Stimulated activated naive CD8-positive, alpha-beta T cell treated with anti-CD3 and anti-CD28 coated beads, Interleukin-15, amount 100 ng/mL, for 72 hours (primary cell): ENCODE data around the gene SLC25A5.
"Not testable (repeated sequence)": the region's sequence is repeated elsewhere in the genome, so short reads cannot be mapped to it uniquely, and the experiment has no call there.

Experiments
- ATAC-seq: fragments of 150-1000 bp; cut with Tn5 transposase; 2 replicates; pipeline ENCODE4 v1.10.0; 2021; ENCODE audit warnings: mild to moderate bottlenecking, moderate library complexity
- DNase-seq, 2 donors: peaks; one replicate each; pipeline ENCODE4 v3.0.0; 2021 to 2022
- H3K27ac Mint-ChIP-seq, 2 donors: one replicate each; pipeline ENCODE4 v1.8.0; 2022; ENCODE audit warnings: mild to moderate bottlenecking in 2 of 2, mixed read lengths in 2 of 2, moderate library complexity in 2 of 2
- H3K27me3 Mint-ChIP-seq: one replicate; pipeline ENCODE4 v1.8.0; 2022; ENCODE audit warnings: mixed read lengths
- H3K4me1 Mint-ChIP-seq: one replicate; pipeline ENCODE4 v1.8.0; 2022; ENCODE audit warnings: mild to moderate bottlenecking, mixed read lengths
- H3K4me3 Mint-ChIP-seq, 2 donors: one replicate each; pipeline ENCODE4 v1.8.0; 2022; ENCODE audit warnings: mild to moderate bottlenecking in 2 of 2, mixed read lengths in 2 of 2, moderate library complexity in 1 of 2
- H3K9me3 Mint-ChIP-seq, 2 donors: one replicate each; pipeline ENCODE4 v1.8.0; 2022; ENCODE audit warnings: mixed read lengths in 2 of 2

The SLC25A5 gene

GRCh38 chrX:119467842-119468550 is at the start of gene SLC25A5:
Gene SLC25A5 (plus strand): TSS chrX:119468444. CDS start chrX:119468516, 72 bp downstream.
- Mint-ChIP-seq H3K4me3 (peak within 1 kb of the TSS; percentile 88 to 96), H3K27ac (peak within 1 kb of the TSS; percentile 93 to 99), H3K4me1 (peaks cover 27% of the 10 kb centered on the region), H3K27me3 (no peaks in the 10 kb centered on the region), H3K9me3 (no peaks in the 10 kb centered on the region)
- DNase-seq (peak; percentile 79 to 83), ATAC-seq (peak; percentile 93)

- Mint-ChIP-seq H3K4me1 (no peaks in the 10 kb centered on the region), H3K4me3 (no peak overlapping the region), H3K9me3 (no peaks in the 10 kb centered on the region), H3K27ac (no peak overlapping the region), H3K27me3 (no peaks in the 10 kb centered on the region)
- ATAC-seq (no peak), DNase-seq (no peak)
Measured at GRCh38 chrX:119419146-119419545, 49.1 kb upstream of the SLC25A5 start.

DNA sequence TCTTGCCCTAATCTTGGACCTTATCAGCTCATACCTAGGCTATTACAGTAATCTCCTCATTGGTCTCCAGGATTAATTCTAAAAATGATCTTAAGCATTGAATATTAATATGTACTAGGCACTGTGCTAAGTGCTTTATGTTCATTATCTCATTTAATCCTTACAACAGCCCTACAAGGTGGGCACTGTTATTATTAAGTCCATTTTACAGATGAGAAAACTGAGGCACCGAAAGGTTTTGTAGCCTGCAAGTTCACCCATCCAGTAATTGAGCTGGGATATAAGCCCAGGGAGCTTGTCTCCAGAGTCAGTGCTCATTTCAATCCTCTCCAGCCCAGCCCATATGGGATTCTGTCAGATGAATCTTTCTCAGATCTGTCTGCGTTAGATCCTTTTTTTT is 48.3 kb upstream of the SLC25A5 start:
- Mint-ChIP-seq H3K4me1 (no peaks in the 10 kb centered on the region), H3K27me3 (no peaks in the 10 kb centered on the region), H3K27ac (peak overlapping the region in 1 of 2 donors; percentile 16), H3K4me3 (no peak overlapping the region), H3K9me3 (no peaks in the 10 kb centered on the region)
- DNase-seq (no peak), ATAC-seq (no peak)

GRCh38 chrX:119421016-119421705 is 47.1 kb upstream of the SLC25A5 start:
- no peaks in the 10 kb centered on the region for H3K9me3 Mint-ChIP-seq
- no peaks in the 10 kb centered on the region for H3K27me3 Mint-ChIP-seq
- H3K27ac Mint-ChIP-seq: no peak overlapping the region
- H3K4me1 Mint-ChIP-seq: peaks cover 5% of the 10 kb centered on the region
- ATAC-seq (no peak), DNase-seq (no peak)
- no peak overlapping the region for H3K4me3 Mint-ChIP-seq

- no peak for DNase-seq
Measured at GRCh38 chrX:119423631-119424030, 44.6 kb upstream of the SLC25A5 start.

GRCh38 chrX:119424999-119425398 is 43.2 kb upstream of the SLC25A5 start:
- DNase-seq (no peak), ATAC-seq (no peak)
- Mint-ChIP-seq H3K27me3 (no peaks in the 10 kb centered on the region), H3K27ac (no peak overlapping the region), H3K4me1 (peaks cover 19% of the 10 kb centered on the region), H3K4me3 (no peak overlapping the region), H3K9me3 (no peaks in the 10 kb centered on the region)

More at GRCh38 chrX:119423631-119424030, 44.6 kb upstream of the SLC25A5 start:
- no peaks in the 10 kb centered on the region for H3K27me3 Mint-ChIP-seq
- H3K9me3 Mint-ChIP-seq: no peaks in the 10 kb centered on the region
- ATAC-seq: no peak
- H3K27ac Mint-ChIP-seq: no peak overlapping the region
- peaks cover 19% of the 10 kb centered on the region for H3K4me1 Mint-ChIP-seq
- no peak overlapping the region for H3K4me3 Mint-ChIP-seq

GRCh38 chrX:119427024-119427794 is 41.0 kb upstream of the SLC25A5 start:
- DNase-seq: peak; percentile 2 to 8
- H3K27ac Mint-ChIP-seq: peak overlapping the region in 1 of 2 donors; percentile 11
- no peaks in the 10 kb centered on the region for H3K27me3 Mint-ChIP-seq
- peaks cover 19% of the 10 kb centered on the region for H3K4me1 Mint-ChIP-seq
- no peaks in the 10 kb centered on the region for H3K9me3 Mint-ChIP-seq
- H3K4me3 Mint-ChIP-seq: no peak overlapping the region
- ATAC-seq: peak; percentile 60

- H3K4me1 Mint-ChIP-seq: peaks cover 19% of the 10 kb centered on the region
- H3K27ac Mint-ChIP-seq: peak overlapping the region in 1 of 2 donors; percentile 89
- no peak overlapping the region for H3K4me3 Mint-ChIP-seq
- no peaks in the 10 kb centered on the region for H3K9me3 Mint-ChIP-seq
- H3K27me3 Mint-ChIP-seq: no peaks in the 10 kb centered on the region
- no peak for ATAC-seq
- no peak for DNase-seq
Measured at GRCh38 chrX:119427795-119428185, 40.5 kb upstream of the SLC25A5 start.

DNA sequence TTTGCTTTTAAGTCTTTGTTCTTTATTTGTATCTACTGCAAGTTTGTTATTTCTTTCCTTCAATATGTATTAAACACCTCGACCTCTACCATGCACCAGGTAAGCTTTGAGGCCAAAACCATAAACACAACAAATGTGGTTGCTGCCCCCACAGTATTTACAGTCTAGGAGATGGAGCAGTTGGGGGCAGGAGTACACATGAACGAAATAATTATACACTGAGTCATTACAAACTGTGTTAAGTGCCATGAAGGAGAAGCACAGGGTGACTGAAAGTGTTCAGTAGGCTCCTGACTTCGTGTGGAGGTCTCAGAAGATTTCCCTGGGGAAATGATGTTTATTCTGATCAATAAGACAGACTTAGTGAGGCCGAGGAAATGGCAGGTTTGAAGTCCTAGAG is 38.8 kb upstream of the SLC25A5 start:
- Mint-ChIP-seq H3K27me3 (no peaks in the 10 kb centered on the region), H3K4me3 (no peak overlapping the region), H3K9me3 (no peaks in the 10 kb centered on the region), H3K4me1 (peaks cover 19% of the 10 kb centered on the region), H3K27ac (no peak overlapping the region)
- no peak for DNase-seq
- ATAC-seq: no peak

DNA sequence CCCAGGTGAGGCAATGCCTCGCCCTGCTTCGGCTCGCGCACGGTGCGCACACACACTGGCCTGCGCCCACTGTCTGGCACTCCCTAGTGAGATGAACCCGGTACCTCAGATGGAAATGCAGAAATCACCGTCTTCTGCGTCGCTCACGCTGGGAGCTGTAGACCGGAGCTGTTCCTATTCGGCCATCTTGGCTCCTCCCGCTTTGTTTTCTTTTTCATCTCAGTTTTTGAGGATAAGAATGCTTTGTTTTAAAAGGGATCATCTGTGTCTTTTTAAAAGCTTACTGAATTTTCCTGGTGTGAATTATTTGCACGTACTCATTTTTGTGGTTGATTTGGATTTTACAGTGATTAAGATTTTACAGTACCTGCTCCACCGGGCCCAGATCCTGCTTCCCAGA is 26.9 kb upstream of the SLC25A5 start:
- not testable (repeated sequence) for H3K9me3 Mint-ChIP-seq, H3K27ac Mint-ChIP-seq, H3K4me1 Mint-ChIP-seq, ATAC-seq, DNase-seq, H3K27me3 Mint-ChIP-seq, H3K4me3 Mint-ChIP-seq

DNA sequence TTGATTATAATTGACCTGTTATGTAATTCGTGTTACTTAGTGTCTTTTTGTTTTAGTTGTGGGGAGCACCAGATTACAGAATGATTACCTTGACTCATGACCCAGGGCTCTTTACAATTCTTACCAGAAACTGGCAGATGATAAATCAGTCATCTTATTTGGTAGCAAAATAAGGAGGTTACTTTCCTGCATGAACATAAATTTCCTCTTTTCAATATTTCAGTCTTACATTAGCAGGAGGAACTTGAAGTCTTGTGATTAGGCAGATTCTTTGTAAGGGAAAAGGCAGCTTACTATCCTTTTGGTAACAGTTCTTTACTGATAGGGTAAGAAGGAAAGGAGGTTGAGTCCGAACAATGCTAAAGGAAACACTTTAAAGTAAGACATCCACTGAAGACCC is 26.0 kb upstream of the SLC25A5 start:
- DNase-seq: no peak
- Mint-ChIP-seq H3K27ac (no peak overlapping the region), H3K27me3 (no peaks in the 10 kb centered on the region), H3K9me3 (no peaks in the 10 kb centered on the region), H3K4me3 (no peak overlapping the region), H3K4me1 (no peaks in the 10 kb centered on the region)
- no peak for ATAC-seq

DNA sequence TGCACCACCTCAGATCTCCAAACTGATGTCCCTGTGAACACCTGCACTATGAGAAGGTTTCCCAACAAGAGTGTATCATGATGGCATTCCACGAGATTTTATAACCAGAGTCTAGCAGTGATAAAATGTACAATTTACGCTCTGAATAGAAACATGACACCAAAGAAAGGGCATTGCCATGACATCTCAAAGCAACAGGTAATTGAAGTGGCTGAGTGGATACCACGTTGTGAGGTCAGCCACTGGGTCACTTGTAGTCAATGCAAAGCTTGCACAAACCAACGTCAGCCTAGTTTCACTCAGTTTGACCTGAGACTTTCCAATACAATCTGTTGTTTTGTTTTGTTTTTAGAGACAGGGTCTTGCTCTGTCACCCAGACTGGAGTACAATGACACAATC is 15.0 kb upstream of the SLC25A5 start:
- no peaks in the 10 kb centered on the region for H3K9me3 Mint-ChIP-seq
- H3K27ac Mint-ChIP-seq: no peak overlapping the region
- DNase-seq (no peak), ATAC-seq (no peak)
- H3K4me1 Mint-ChIP-seq: no peaks in the 10 kb centered on the region
- no peaks in the 10 kb centered on the region for H3K27me3 Mint-ChIP-seq
- no peak overlapping the region for H3K4me3 Mint-ChIP-seq

- Mint-ChIP-seq H3K4me1 (no peaks in the 10 kb centered on the region), H3K4me3 (no peak overlapping the region), H3K27ac (no peak overlapping the region)
Measured at GRCh38 chrX:119455264-119455663, 13.0 kb upstream of the SLC25A5 start.

GRCh38 chrX:119459181-119459580 is 9.1 kb upstream of the SLC25A5 start:
- Mint-ChIP-seq H3K27me3 (no peaks in the 10 kb centered on the region), H3K4me1 (no peaks in the 10 kb centered on the region), H3K27ac (no peak overlapping the region), H3K9me3 (no peaks in the 10 kb centered on the region), H3K4me3 (no peak overlapping the region)
- DNase-seq (no peak), ATAC-seq (no peak)

More at GRCh38 chrX:119455264-119455663, 13.0 kb upstream of the SLC25A5 start:
- no peaks in the 10 kb centered on the region for H3K9me3 Mint-ChIP-seq
- no peaks in the 10 kb centered on the region for H3K27me3 Mint-ChIP-seq
- DNase-seq (no peak), ATAC-seq (no peak)

DNA sequence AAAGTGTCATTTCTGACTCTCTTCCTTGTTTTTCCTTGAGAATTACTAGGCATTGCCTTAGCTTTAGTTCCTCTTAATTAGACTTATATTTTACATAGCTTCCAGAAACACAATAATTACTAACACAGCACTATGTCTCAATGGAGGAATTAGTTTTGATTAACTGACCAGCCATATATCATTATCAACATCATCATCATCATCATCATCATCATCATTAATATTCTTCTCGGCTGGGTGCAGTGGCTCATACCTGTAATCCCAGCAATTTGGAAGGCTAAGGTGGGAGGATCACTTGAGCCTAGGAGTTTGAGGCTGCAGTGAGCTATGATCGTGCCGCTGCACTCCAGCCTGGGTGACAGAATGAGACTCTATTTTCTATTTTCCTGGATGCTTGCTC is 2.7 kb upstream of the SLC25A5 start:
- no peak overlapping the region for H3K27ac Mint-ChIP-seq
- no peak overlapping the region for H3K4me3 Mint-ChIP-seq
- peaks cover 25% of the 10 kb centered on the region for H3K4me1 Mint-ChIP-seq
- H3K9me3 Mint-ChIP-seq: no peaks in the 10 kb centered on the region
- DNase-seq: no peak
- no peaks in the 10 kb centered on the region for H3K27me3 Mint-ChIP-seq
- ATAC-seq: no peak

GRCh38 chrX:119466970-119467369 is 1.3 kb upstream of the SLC25A5 start:
- Mint-ChIP-seq H3K27me3 (no peaks in the 10 kb centered on the region), H3K4me3 (no peak overlapping the region), H3K27ac (no peak overlapping the region), H3K9me3 (no peaks in the 10 kb centered on the region), H3K4me1 (peaks cover 27% of the 10 kb centered on the region)
- ATAC-seq (no peak), DNase-seq (no peak)
